Neural cell (in vitro differentiated cells): Measurements from ENCODE around the gene SLC6A18. TPM values are rescaled to one million over a fixed set of nuclear protein-coding genes. Genes with fewer than 3 reads are reported as not detected.

Source experiments
- H2AFZ ChIP-seq: fragments of 200-600, 300-800 bp; sonication (generic), shearing (Covaris generic); 2 replicates; pipeline ENCODE4 v1.6.0; 2014; ENCODE audit warnings: low read depth, mild to moderate bottlenecking, antibody characterized with exemption, low read length, moderate library complexity
- H3F3A ChIP-seq: fragments of 200-600 bp; shearing (Covaris generic); 2 replicates; pipeline ENCODE4 v1.6.1; 2016; ENCODE audit warnings: mild to moderate bottlenecking, moderate library complexity, mixed read lengths, antibody characterized with exemption, low read length; ENCODE audit not compliant: insufficient read depth, poor library complexity, severe bottlenecking
- H3K27ac ChIP-seq: fragments of 200-600, 300-800 bp; sonication (generic), shearing (Covaris generic); 2 replicates; pipeline ENCODE4 v1.5.1; 2014; ENCODE audit warnings: mild to moderate bottlenecking, low read length, moderate library complexity
- H3K27me3 ChIP-seq: fragments of 300-800, 200-600 bp; sonication (generic), shearing (Covaris generic); 2 replicates; pipeline ENCODE4 v1.6.0; 2014; ENCODE audit warnings: mild to moderate bottlenecking, low read depth, low read length, moderate library complexity; ENCODE audit not compliant: insufficient read depth
- H3K36me3 ChIP-seq: fragments of 300-800, 200-600 bp; sonication (generic), shearing (Covaris generic); 2 replicates; pipeline ENCODE4 v1.5.1; 2014; ENCODE audit warnings: mild to moderate bottlenecking, antibody characterized with exemption, low read length, moderate library complexity; ENCODE audit not compliant: insufficient read depth
- H3K4me2 ChIP-seq: fragments of 300-800, 200-600 bp; sonication (generic), shearing (Covaris generic); 2 replicates; pipeline ENCODE4 v1.6.0; 2014; ENCODE audit warnings: mild to moderate bottlenecking, low read length
- H3K4me3 ChIP-seq: fragments of 300-800, 200-600 bp; sonication (generic), shearing (Covaris generic); 2 replicates; pipeline ENCODE4 v1.5.1; 2014; ENCODE audit warnings: mild to moderate bottlenecking, low read length, moderate library complexity
- H3K79me2 ChIP-seq: fragments of 200-600 bp; shearing (Covaris generic); replicated peaks from 2 replicates; pipeline ENCODE4 v1.6.0; 2014; ENCODE audit warnings: mild to moderate bottlenecking, low read length, moderate library complexity; ENCODE audit not compliant: insufficient read depth
- H3K9ac ChIP-seq: fragments of 300-800, 200-600 bp; sonication (generic), shearing (Covaris generic); 2 replicates; pipeline ENCODE4 v1.6.1; 2016; ENCODE audit warnings: mild to moderate bottlenecking, low read length, mixed read lengths
- H3K9me2 ChIP-seq: fragments of 200-600 bp; shearing (Covaris generic); 2 replicates; pipeline ENCODE4 v1.6.1; 2016; ENCODE audit warnings: mild to moderate bottlenecking, low read length, mixed read lengths; ENCODE audit not compliant: insufficient read depth
- H3K9me3 ChIP-seq: fragments of 200-600, 300-800 bp; sonication (generic), shearing (Covaris generic); 2 replicates; pipeline ENCODE4 v1.6.1; 2016; ENCODE audit warnings: mild to moderate bottlenecking, mixed run types, low read length, moderate library complexity, mixed read lengths
- H4K20me1 ChIP-seq: fragments of 200-600 bp; shearing (Covaris generic); 2 replicates; pipeline ENCODE4 v1.6.1; 2016; ENCODE audit warnings: mild to moderate bottlenecking, mixed run types; ENCODE audit not compliant: insufficient read depth
- EP300 ChIP-seq: fragments of 450-650 bp; conservative IDR thresholded peaks from 2 replicates; pipeline ENCODE4 v1.6.1; 2014; ENCODE audit warnings: antibody characterized with exemption, mild to moderate bottlenecking, moderate library complexity; ENCODE audit not compliant: poor library complexity, severe bottlenecking
- EZH2 ChIP-seq: fragments of 200-600, 300-800 bp; shearing (Covaris generic), sonication (generic); IDR thresholded peaks from 2 replicates; pipeline ENCODE4 v1.6.1; 2014; ENCODE audit warnings: antibody characterized with exemption, low read length, borderline replicate concordance, mild to moderate bottlenecking; ENCODE audit not compliant: insufficient read depth, poor library complexity, severe bottlenecking
- MXI1 ChIP-seq: fragments of 450-650 bp; conservative IDR thresholded peaks from 2 replicates; pipeline ENCODE4 v1.6.1; 2014; ENCODE audit warnings: antibody characterized with exemption, mild to moderate bottlenecking; ENCODE audit not compliant: poor library complexity, severe bottlenecking
- POLR2AphosphoS5 ChIP-seq: IDR thresholded peaks from 2 replicates; pipeline ENCODE4 v1.6.1; 2012
- RAD21 ChIP-seq: fragments of 450-650 bp; conservative IDR thresholded peaks from 2 replicates; pipeline ENCODE4 v1.6.1; 2014; ENCODE audit warnings: antibody characterized with exemption, mild to moderate bottlenecking, moderate library complexity
- SMC3 ChIP-seq: fragments of 450-650 bp; conservative IDR thresholded peaks from 2 replicates; pipeline ENCODE4 v1.6.1; 2014; ENCODE audit warnings: antibody characterized with exemption, mild to moderate bottlenecking, moderate library complexity; ENCODE audit not compliant: poor library complexity
- TAF1 ChIP-seq: IDR thresholded peaks from 2 replicates; pipeline ENCODE4 v1.6.1; 2012; ENCODE audit warnings: low read depth
- polyA plus RNA-seq: library from polyadenylated mRNA; depleted of rRNA; stranded (reverse); fragments of >200 nt; gene quantifications from 2 replicates; pipeline ENCODE4 v1.2.3, GENCODE V29; 2014
- TF ChIP-seq, protein P1 (sequence below): IDR thresholded peaks from 2 replicates; pipeline ENCODE4 v1.6.1; 2012; ENCODE audit warnings: borderline replicate concordance
- TF ChIP-seq, protein P2 (sequence below): fragments of 450-650 bp; IDR thresholded peaks from 2 replicates; pipeline ENCODE4 v1.5.1; 2014; ENCODE audit warnings: antibody characterized with exemption, mild to moderate bottlenecking, moderate library complexity; ENCODE audit not compliant: poor library complexity, severe bottlenecking

The SLC6A18 gene
- polyA plus RNA-seq, 1 donor from 2014 or later = not detected

DNA sequence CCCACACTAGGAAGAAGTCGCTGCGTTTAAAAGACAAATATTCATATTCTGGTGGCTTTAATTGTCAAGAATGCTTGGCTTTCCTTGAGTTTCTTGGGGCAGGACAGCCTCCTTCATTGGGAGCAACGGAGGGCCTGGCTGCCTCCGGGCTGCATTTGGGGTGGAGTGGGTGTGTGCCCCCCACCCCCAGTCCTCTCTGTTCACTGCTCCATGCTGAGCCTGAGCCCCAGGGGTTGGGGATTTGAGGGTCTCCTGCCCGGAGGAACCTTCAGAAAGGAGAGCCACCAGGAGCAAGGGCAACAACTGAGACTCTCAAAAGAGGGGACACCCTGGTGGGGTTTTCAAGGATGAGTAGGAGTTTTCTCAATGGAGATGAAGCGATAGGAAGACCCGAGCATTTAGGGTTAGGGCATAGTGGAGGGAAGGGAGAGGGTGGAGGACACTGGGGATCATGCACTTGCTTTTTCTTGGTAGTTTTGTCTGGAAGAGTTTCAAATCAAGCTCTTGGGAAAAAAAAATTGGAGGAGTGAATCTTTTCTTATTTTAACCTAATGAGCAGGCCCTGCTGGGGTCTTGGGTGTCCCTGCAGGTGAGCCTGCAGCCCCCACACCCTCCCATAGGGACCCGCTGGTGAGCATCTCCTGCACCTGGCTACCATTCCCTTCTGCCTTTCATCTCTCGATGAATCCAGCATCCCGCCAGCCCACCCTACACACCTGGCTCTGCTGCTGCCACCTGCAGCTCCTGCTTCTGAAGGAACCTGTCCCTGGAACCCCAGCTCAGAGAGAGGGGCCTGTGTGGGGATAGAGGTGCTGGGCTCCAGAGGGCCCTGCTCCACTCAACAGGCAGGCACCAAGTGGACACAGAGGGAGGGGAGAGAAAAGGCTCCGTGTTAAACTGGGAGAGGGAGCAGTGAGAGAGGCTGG is 19.7 kb upstream of the SLC6A18 start:
- H3K79me2 ChIP-seq = no peaks in the 10 kb centered on the region
- no peaks in the 10 kb centered on the region for H3K27me3 ChIP-seq
- H3K9me3 ChIP-seq = no peaks in the 10 kb centered on the region
- no peak overlapping the region for H3K4me2 ChIP-seq
- no peak overlapping the region for H3K4me3 ChIP-seq
- H3K9ac ChIP-seq = no peak overlapping the region
- no peaks in the 10 kb centered on the region for H3F3A ChIP-seq
- no peak overlapping the region for H2AFZ ChIP-seq
- no peaks in the 10 kb centered on the region for H4K20me1 ChIP-seq
- no peak overlapping the region for H3K27ac ChIP-seq
- TF ChIP-seq TAF1 (no peak), POLR2AphosphoS5 (no peak), EP300 (no peak), EZH2 (no peak), MXI1 (no peak)
- TF ChIP-seq, protein P1, sequence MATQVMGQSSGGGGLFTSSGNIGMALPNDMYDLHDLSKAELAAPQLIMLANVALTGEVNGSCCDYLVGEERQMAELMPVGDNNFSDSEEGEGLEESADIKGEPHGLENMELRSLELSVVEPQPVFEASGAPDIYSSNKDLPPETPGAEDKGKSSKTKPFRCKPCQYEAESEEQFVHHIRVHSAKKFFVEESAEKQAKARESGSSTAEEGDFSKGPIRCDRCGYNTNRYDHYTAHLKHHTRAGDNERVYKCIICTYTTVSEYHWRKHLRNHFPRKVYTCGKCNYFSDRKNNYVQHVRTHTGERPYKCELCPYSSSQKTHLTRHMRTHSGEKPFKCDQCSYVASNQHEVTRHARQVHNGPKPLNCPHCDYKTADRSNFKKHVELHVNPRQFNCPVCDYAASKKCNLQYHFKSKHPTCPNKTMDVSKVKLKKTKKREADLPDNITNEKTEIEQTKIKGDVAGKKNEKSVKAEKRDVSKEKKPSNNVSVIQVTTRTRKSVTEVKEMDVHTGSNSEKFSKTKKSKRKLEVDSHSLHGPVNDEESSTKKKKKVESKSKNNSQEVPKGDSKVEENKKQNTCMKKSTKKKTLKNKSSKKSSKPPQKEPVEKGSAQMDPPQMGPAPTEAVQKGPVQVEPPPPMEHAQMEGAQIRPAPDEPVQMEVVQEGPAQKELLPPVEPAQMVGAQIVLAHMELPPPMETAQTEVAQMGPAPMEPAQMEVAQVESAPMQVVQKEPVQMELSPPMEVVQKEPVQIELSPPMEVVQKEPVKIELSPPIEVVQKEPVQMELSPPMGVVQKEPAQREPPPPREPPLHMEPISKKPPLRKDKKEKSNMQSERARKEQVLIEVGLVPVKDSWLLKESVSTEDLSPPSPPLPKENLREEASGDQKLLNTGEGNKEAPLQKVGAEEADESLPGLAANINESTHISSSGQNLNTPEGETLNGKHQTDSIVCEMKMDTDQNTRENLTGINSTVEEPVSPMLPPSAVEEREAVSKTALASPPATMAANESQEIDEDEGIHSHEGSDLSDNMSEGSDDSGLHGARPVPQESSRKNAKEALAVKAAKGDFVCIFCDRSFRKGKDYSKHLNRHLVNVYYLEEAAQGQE = no peak
- H3K36me3 ChIP-seq = no peaks in the 10 kb centered on the region
- H3K9me2 ChIP-seq = no peaks in the 10 kb centered on the region

DNA sequence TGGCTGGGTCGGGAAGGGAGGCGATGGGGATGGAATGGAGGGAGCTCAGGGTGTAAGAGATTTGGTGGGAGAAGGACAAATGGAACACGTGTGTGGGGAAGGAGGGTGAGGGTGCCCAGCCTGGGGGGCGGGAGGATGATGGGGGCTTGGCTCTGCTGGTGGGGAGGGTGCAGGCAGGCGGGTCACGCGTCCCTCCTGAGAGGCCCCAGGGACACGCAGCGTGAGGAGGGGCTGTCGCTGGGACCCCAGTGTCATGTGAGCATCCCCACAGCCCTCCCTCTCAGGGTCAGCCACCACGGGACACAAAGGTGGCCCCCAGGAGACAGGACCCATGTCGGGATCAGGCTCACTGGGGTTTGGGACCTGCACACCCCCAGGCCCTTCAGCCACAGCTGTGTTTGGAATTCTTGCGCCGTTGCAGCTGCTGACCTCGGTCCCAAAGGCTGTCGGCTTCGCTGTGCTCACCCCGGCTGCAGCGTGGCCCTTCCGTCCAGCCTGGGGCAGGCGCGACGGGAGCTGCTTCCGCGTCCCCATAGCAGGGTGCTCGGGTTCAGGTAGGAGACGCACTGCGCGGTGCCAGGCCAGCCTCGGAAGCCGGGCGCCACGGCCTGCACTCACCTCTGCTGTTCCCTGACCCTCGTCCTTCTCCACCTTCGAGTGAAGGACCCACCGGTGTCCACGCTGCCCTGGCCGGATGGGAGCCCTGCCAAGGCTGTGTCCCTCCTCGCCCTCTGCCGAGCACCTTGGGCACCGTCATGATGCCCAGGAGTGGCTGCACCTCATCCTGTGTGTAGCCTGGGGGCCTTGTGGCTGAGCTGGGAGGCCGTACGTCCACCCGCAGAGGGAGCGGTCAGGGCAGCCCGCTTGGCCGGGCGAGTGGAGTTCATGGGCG is 18.4 kb upstream of the SLC6A18 start:
- Histone ChIP-seq H3K9me2 (no peaks in the 10 kb centered on the region), H3K27ac (no peak overlapping the region), H2AFZ (no peak overlapping the region), H3K79me2 (no peaks in the 10 kb centered on the region), H3K9ac (no peak overlapping the region), H4K20me1 (no peaks in the 10 kb centered on the region), H3F3A (no peaks in the 10 kb centered on the region), H3K36me3 (no peaks in the 10 kb centered on the region), H3K4me3 (no peak overlapping the region), H3K27me3 (no peaks in the 10 kb centered on the region), H3K9me3 (no peaks in the 10 kb centered on the region), H3K4me2 (no peak overlapping the region)
- TF ChIP-seq TAF1 (no peak), EP300 (no peak), MXI1 (no peak), EZH2 (no peak), RAD21 (no peak), SMC3 (no peak), POLR2AphosphoS5 (no peak)
- TF ChIP-seq, protein P2, sequence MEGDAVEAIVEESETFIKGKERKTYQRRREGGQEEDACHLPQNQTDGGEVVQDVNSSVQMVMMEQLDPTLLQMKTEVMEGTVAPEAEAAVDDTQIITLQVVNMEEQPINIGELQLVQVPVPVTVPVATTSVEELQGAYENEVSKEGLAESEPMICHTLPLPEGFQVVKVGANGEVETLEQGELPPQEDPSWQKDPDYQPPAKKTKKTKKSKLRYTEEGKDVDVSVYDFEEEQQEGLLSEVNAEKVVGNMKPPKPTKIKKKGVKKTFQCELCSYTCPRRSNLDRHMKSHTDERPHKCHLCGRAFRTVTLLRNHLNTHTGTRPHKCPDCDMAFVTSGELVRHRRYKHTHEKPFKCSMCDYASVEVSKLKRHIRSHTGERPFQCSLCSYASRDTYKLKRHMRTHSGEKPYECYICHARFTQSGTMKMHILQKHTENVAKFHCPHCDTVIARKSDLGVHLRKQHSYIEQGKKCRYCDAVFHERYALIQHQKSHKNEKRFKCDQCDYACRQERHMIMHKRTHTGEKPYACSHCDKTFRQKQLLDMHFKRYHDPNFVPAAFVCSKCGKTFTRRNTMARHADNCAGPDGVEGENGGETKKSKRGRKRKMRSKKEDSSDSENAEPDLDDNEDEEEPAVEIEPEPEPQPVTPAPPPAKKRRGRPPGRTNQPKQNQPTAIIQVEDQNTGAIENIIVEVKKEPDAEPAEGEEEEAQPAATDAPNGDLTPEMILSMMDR = no peak
- TF ChIP-seq, protein P1 = no peak
